Breast epithelium (tissue), 3 donors: Measurements from ENCODE around the gene IMPDH2.

Experiments
- CTCF ChIP-seq, 3 donors: fragments of 450-650 bp; IDR thresholded peaks; one replicate each; pipeline ENCODE4 v1.5.1; 2016 to 2017; ENCODE audit warnings: antibody characterized with exemption in 3 of 3, mild to moderate bottlenecking in 3 of 3, moderate library complexity in 3 of 3
- POLR2A ChIP-seq: fragments of 450-650 bp; IDR thresholded peaks from one replicate; pipeline ENCODE4 v1.6.1; 2016; ENCODE audit warnings: antibody characterized with exemption, mild to moderate bottlenecking, moderate library complexity
- POLR2AphosphoS5 ChIP-seq, 3 donors: sonication (generic); formaldehyde crosslinking; IDR thresholded peaks; one replicate each; pipeline ENCODE4 v1.6.1; 2017; ENCODE audit warnings: antibody characterized with exemption in 3 of 3

GRCh38 chr3:48980295-48980694 lies 48.9 kb downstream of the IMPDH2 start:
- TF ChIP-seq CTCF (IDR thresholded peaks at IDR 0.05): no peak
- no peak for TF ChIP-seq POLR2A
- no peak for TF ChIP-seq POLR2AphosphoS5 (IDR thresholded peaks at IDR 0.05)
